A549 (cell line): ENCODE measurements around the gene NFIX.

ENCODE experiments used
- EP300 ChIP-seq, 2 experiments: fragments of >200 bp; sonication (Bioruptor Twin); formaldehyde crosslinking; IDR thresholded peaks; 2 replicates in 1 of 2; 3 replicates in 1 of 2; pipeline ENCODE4 v1.6.1; 2016 to 2017
- HDAC2 ChIP-seq: fragments of 200-600 bp; sonication (generic); IDR thresholded peaks from 2 replicates; pipeline ENCODE4 v1.6.1; 2016
- PHF8 ChIP-seq: fragments of 200-600 bp; sonication (generic); IDR thresholded peaks from 2 replicates; pipeline ENCODE4 v1.6.1; 2016; ENCODE audit warnings: low read depth, mild to moderate bottlenecking, antibody characterized with exemption, moderate library complexity, borderline replicate concordance
- RAD21 ChIP-seq, 2 experiments: fragments of >200 bp in 1 of 2; sonication (Bioruptor Twin) in 1 of 2; formaldehyde crosslinking in 1 of 2; IDR thresholded peaks in 1 of 2; conservative IDR thresholded peaks in 1 of 2; 2 replicates in 1 of 2; 3 replicates in 1 of 2; pipeline ENCODE4 v1.6.1; 2012 to 2018; ENCODE audit warnings: inconsistent platforms in 1 of 2
- RCOR1 ChIP-seq: fragments of 150-350 bp; IDR thresholded peaks from 2 replicates; pipeline ENCODE4 v1.6.1; 2014; ENCODE audit warnings: antibody characterized with exemption, low read length, low read depth
- RFX5 ChIP-seq: fragments of 450-650 bp; IDR thresholded peaks from 2 replicates; pipeline ENCODE4 v1.7.1; 2014; ENCODE audit warnings: antibody characterized with exemption, mild to moderate bottlenecking, moderate library complexity
- SREBF2 ChIP-seq: fragments of 450-650 bp; IDR thresholded peaks from 2 replicates; pipeline ENCODE4 v1.6.1; 2014; ENCODE audit warnings: mild to moderate bottlenecking, moderate library complexity
- TF ChIP-seq, protein P1 (sequence below): IDR thresholded peaks from 2 replicates; pipeline ENCODE4 v1.6.1; 2012
- TF ChIP-seq, protein P2 (sequence below): fragments of >200 bp; sonication (Bioruptor Twin); formaldehyde crosslinking; IDR thresholded peaks from 3 replicates; pipeline ENCODE4 v1.5.1; 2016
- TF ChIP-seq, protein P3 (sequence below): fragments of 450-650 bp; IDR thresholded peaks from 2 replicates; pipeline ENCODE4 v1.6.1; 2014; ENCODE audit warnings: antibody characterized with exemption

DNA sequence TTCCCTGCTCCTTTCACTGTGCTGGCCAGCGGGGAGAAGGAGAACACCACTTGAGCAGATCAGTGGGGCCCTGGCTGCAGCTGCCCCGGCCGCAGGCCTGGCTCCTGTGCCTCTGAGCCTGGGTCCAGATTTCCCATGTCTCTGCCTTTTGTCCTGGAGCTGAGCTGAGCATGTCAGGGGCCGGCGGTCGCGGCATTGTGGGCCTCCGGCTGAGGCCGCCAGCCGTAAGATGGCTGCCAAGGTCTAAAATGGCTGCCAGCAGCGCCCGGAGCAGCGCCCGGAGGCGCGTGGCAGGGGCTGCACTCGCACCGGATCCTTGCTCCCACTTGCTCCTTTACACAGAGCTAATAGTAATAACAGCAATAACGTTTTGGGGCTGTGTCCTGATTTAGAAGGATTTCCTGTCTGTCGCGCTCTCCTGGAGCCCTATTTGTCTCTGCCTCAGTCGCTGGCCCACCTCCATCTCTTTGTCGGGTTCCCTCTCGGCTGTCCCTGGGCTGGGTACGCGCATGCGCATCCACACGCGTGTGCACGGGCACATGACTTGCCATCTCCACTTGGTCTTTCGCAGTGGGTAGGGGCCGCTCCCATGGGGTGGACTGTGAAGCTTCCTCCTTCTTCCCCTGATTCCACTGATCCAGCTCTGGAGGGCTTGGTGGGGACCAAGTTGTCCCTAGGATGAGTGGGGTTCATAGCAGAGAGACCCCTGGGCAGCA lies 75.3 kb downstream of the NFIX start:
- TF ChIP-seq RFX5 (no peak), EP300 (IDR thresholded peaks at IDR 0.05) (no peak), PHF8 (no peak), RAD21 (conservative IDR thresholded peaks at IDR 0.05 in 1 of 2, IDR thresholded peaks at IDR 0.05 in 1 of 2) (no peak), RCOR1 (no peak), SREBF2 (no peak), HDAC2 (no peak)
- TF ChIP-seq, protein P1, sequence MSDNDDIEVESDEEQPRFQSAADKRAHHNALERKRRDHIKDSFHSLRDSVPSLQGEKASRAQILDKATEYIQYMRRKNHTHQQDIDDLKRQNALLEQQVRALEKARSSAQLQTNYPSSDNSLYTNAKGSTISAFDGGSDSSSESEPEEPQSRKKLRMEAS: no peak
- TF ChIP-seq, protein P2, sequence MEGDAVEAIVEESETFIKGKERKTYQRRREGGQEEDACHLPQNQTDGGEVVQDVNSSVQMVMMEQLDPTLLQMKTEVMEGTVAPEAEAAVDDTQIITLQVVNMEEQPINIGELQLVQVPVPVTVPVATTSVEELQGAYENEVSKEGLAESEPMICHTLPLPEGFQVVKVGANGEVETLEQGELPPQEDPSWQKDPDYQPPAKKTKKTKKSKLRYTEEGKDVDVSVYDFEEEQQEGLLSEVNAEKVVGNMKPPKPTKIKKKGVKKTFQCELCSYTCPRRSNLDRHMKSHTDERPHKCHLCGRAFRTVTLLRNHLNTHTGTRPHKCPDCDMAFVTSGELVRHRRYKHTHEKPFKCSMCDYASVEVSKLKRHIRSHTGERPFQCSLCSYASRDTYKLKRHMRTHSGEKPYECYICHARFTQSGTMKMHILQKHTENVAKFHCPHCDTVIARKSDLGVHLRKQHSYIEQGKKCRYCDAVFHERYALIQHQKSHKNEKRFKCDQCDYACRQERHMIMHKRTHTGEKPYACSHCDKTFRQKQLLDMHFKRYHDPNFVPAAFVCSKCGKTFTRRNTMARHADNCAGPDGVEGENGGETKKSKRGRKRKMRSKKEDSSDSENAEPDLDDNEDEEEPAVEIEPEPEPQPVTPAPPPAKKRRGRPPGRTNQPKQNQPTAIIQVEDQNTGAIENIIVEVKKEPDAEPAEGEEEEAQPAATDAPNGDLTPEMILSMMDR: no peak
- TF ChIP-seq, protein P3, sequence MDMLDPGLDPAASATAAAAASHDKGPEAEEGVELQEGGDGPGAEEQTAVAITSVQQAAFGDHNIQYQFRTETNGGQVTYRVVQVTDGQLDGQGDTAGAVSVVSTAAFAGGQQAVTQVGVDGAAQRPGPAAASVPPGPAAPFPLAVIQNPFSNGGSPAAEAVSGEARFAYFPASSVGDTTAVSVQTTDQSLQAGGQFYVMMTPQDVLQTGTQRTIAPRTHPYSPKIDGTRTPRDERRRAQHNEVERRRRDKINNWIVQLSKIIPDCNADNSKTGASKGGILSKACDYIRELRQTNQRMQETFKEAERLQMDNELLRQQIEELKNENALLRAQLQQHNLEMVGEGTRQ: no peak
